Neural progenitor cell (in vitro differentiated cells): ENCODE measurements around the gene COA4. TPM values are rescaled to one million over a fixed set of nuclear protein-coding genes. Genes with fewer than 3 reads are reported as not detected.
A peak's percentile ranks its signal among the peaks of the same experiment; 100 is the strongest.

ENCODE experiments used
- DNase-seq: peaks from one replicate; pipeline ENCODE4 v3.0.0-alpha.2; 2016; ENCODE audit warnings: low spot score
- H2AFZ ChIP-seq: fragments of 200-600 bp; sonication (generic); replicated peaks from 2 replicates; pipeline ENCODE4 v1.6.1; 2016; ENCODE audit warnings: antibody characterized with exemption
- H3F3A ChIP-seq: fragments of 200-600 bp; sonication (generic); 2 replicates; pipeline ENCODE4 v1.6.1; 2016; ENCODE audit warnings: antibody characterized with exemption, low read depth
- H3K27ac ChIP-seq: fragments of 200-600 bp; sonication (generic); 2 replicates; pipeline ENCODE4 v1.5.1; 2016; ENCODE audit warnings: mild to moderate bottlenecking
- H3K27me3 ChIP-seq: fragments of 200-600 bp; sonication (generic); 2 replicates; pipeline ENCODE4 v1.6.1; 2016; ENCODE audit warnings: mild to moderate bottlenecking, moderate library complexity
- H3K36me3 ChIP-seq: fragments of 200-600 bp; sonication (generic); 2 replicates; pipeline ENCODE4 v1.5.1; 2016
- H3K4me1 ChIP-seq: fragments of 200-600 bp; sonication (generic); 2 replicates; pipeline ENCODE4 v1.6.1; 2016; ENCODE audit warnings: mixed run types
- H3K4me2 ChIP-seq: fragments of 200-600 bp; sonication (generic); 2 replicates; pipeline ENCODE4 v1.6.1; 2016
- H3K4me3 ChIP-seq: fragments of 200-600 bp; sonication (generic); 2 replicates; pipeline ENCODE4 v1.5.1; 2016
- H3K79me2 ChIP-seq: fragments of 200-600 bp; sonication (generic); 2 replicates; pipeline ENCODE4 v1.6.1; 2016; ENCODE audit warnings: low read depth
- H3K9ac ChIP-seq: fragments of 200-600 bp; sonication (generic); 2 replicates; pipeline ENCODE4 v1.6.1; 2016
- H3K9me3 ChIP-seq: fragments of 200-600 bp; sonication (generic); 2 replicates; pipeline ENCODE4 v1.5.1; 2016; ENCODE audit warnings: low read depth
- H4K20me1 ChIP-seq: fragments of 200-600 bp; sonication (generic); 2 replicates; pipeline ENCODE4 v1.6.1; 2016; ENCODE audit warnings: low read depth
- H3K27ac Mint-ChIP-seq: 3 replicates; pipeline ENCODE4 v1.8.0; 2021; ENCODE audit warnings: mixed read lengths
- H3K27me3 Mint-ChIP-seq: 2 replicates; pipeline ENCODE4 v1.8.0; 2022; ENCODE audit warnings: low read depth, mild to moderate bottlenecking, inconsistent platforms, moderate library complexity, mixed read lengths; ENCODE audit not compliant: insufficient read depth
- H3K36me3 Mint-ChIP-seq: 3 replicates; pipeline ENCODE4 v1.8.0; 2021; ENCODE audit warnings: mixed read lengths
- H3K4me1 Mint-ChIP-seq: 3 replicates; pipeline ENCODE4 v1.8.0; 2021; ENCODE audit warnings: mixed read lengths
- H3K4me3 Mint-ChIP-seq: 3 replicates; pipeline ENCODE4 v1.8.0; 2021; ENCODE audit warnings: mild to moderate bottlenecking, moderate library complexity, mixed read lengths
- H3K9me3 Mint-ChIP-seq: 3 replicates; pipeline ENCODE4 v1.8.0; 2020; ENCODE audit warnings: mixed read lengths
- CTCF ChIP-seq: fragments of 200-600 bp; sonication (generic); IDR thresholded peaks from 2 replicates; pipeline ENCODE4 v1.5.1; 2017; ENCODE audit warnings: antibody characterized with exemption, mild to moderate bottlenecking
- EZH2 ChIP-seq: fragments of 200-600 bp; sonication (generic); IDR thresholded peaks from 2 replicates; pipeline ENCODE4 v1.6.1; 2017; ENCODE audit warnings: antibody characterized with exemption, mild to moderate bottlenecking, moderate library complexity
- EZH2phosphoT487 ChIP-seq: fragments of 200-600 bp; sonication (generic); IDR thresholded peaks from 2 replicates; pipeline ENCODE4 v1.6.1; 2017; ENCODE audit warnings: antibody characterized with exemption
- total RNA-seq: library from RNA; depleted of rRNA; stranded (reverse); fragments of >200 nt; gene quantifications from 2 replicates; pipeline ENCODE4 v1.2.3, GENCODE V29; 2015; ENCODE audit warnings: low replicate concordance

The COA4 gene
- total RNA-seq, 1 donor from 2014 or later, result 55.8 TPM

DNA sequence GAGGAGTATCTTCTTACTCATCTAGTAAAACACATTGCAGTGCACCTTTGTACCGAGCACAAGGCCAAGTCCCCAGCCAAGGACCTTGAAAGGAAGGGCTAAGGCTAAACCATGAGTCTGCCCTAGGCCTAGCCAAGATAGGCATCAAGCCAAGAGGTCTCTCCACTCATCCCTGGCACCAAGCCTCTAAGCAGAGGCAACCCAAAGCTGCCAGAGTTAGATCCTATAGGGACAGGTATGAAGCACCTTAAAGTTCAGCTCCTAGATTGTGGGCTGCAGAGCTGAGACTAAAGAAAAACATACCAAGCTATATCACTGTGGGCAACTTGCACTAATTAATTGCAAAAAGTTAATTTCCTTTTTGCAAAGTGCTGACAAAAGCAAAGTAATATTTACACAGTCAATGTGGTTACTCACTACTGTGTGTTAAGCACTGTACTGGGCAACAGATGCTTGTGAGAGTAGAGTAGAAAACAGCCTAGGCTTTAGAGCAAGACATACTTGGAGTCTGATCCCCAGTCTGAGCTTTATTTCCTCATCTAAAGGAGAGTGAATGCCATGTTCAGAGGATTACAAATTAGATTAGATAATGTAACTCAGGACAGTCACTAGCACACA, 7.2 kb downstream of the COA4 start:
- TF ChIP-seq CTCF (no peak), EZH2phosphoT487 (no peak), EZH2 (no peak)
- Histone ChIP-seq H4K20me1 (peaks cover 4% of the 10 kb centered on the region), H3K79me2 (peaks cover 11% of the 10 kb centered on the region), H3K4me3 (no peak overlapping the region), H3F3A (peaks cover 19% of the 10 kb centered on the region), H2AFZ (no peak overlapping the region), H3K36me3 (no peaks in the 10 kb centered on the region), H3K9ac (no peak overlapping the region), H3K9me3 (no peaks in the 10 kb centered on the region), H3K4me1 (peaks cover 11% of the 10 kb centered on the region), H3K27ac (peak overlapping the region; percentile 83), H3K27me3 (no peaks in the 10 kb centered on the region), H3K4me2 (no peak overlapping the region)
- peak overlapping the region; percentile 55 for H3K27ac Mint-ChIP-seq
- H3K4me1 Mint-ChIP-seq, result peaks cover 12% of the 10 kb centered on the region
- H3K27me3 Mint-ChIP-seq, result no peaks in the 10 kb centered on the region
- no peak for DNase-seq
- no peaks in the 10 kb centered on the region for H3K9me3 Mint-ChIP-seq
- peaks cover 3% of the 10 kb centered on the region for H3K36me3 Mint-ChIP-seq
- no peak overlapping the region for H3K4me3 Mint-ChIP-seq

- no peaks in the 10 kb centered on the region for H3K9me3 Mint-ChIP-seq
- H3K4me1 Mint-ChIP-seq, result peaks cover 12% of the 10 kb centered on the region
- H3K36me3 Mint-ChIP-seq, result peaks cover 12% of the 10 kb centered on the region
- TF ChIP-seq EZH2 (no peak), CTCF (no peak), EZH2phosphoT487 (no peak)
- H3K9me3 ChIP-seq, result no peaks in the 10 kb centered on the region
- no peak overlapping the region for H3K9ac ChIP-seq
- H3K4me1 ChIP-seq, result peaks cover 11% of the 10 kb centered on the region
- H3K4me3 Mint-ChIP-seq, result no peak overlapping the region
- H3K79me2 ChIP-seq, result no peaks in the 10 kb centered on the region
- no peak overlapping the region for H2AFZ ChIP-seq
- peaks cover 4% of the 10 kb centered on the region for H4K20me1 ChIP-seq
- peaks cover 19% of the 10 kb centered on the region for H3F3A ChIP-seq
- DNase-seq, result no peak
- H3K27me3 Mint-ChIP-seq, result no peaks in the 10 kb centered on the region
- H3K27ac Mint-ChIP-seq, result peak overlapping the region; percentile 25
- no peaks in the 10 kb centered on the region for H3K27me3 ChIP-seq
- H3K4me2 ChIP-seq, result no peak overlapping the region
- H3K27ac ChIP-seq, result no peak overlapping the region
- H3K36me3 ChIP-seq, result no peaks in the 10 kb centered on the region
- H3K4me3 ChIP-seq, result no peak overlapping the region
These were observed 10.1 kb downstream of the COA4 start for GRCh38 chr11:73866586-73866996.

DNA sequence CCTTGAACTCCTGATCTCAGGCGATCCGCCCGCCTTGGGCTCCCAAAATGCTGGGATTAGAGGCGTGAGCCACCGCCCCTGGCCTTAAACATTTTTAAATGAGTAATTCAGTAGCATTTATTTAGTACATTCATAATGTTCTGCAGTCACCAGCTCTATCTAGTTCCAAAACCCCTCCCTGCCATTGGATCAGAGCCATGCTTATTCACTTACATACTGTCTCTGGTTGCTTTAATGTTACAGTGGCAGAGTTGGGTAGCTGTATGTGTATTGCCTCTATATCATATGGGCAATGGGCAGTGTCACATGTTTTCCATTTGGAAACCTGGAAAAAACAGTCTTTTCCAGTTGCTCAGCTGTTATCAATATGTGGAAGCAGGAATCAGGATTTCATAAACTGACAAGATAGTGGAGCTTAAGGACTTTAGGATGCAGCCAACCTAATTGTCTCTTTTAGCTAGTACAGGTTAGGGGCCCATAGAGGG, 10.5 kb downstream of the COA4 start:
- TF ChIP-seq EZH2 (no peak), CTCF (no peak), EZH2phosphoT487 (no peak)
- Mint-ChIP-seq H3K4me3 (no peak overlapping the region), H3K9me3 (no peaks in the 10 kb centered on the region), H3K36me3 (peaks cover 14% of the 10 kb centered on the region), H3K27me3 (no peaks in the 10 kb centered on the region), H3K27ac (peak overlapping the region; percentile 25), H3K4me1 (peaks cover 12% of the 10 kb centered on the region)
- Histone ChIP-seq H3K9ac (no peak overlapping the region), H3K79me2 (no peaks in the 10 kb centered on the region), H3K9me3 (no peaks in the 10 kb centered on the region), H3K4me3 (no peak overlapping the region), H4K20me1 (peaks cover 4% of the 10 kb centered on the region), H3K27ac (no peak overlapping the region), H2AFZ (no peak overlapping the region), H3K4me1 (peaks cover 11% of the 10 kb centered on the region), H3F3A (peaks cover 19% of the 10 kb centered on the region), H3K4me2 (no peak overlapping the region), H3K27me3 (no peaks in the 10 kb centered on the region), H3K36me3 (no peaks in the 10 kb centered on the region)
- DNase-seq, result no peak
